ENCODE results near the gene ZSCAN10.
"Not testable (repeated sequence)": the region's sequence is repeated elsewhere in the genome, so short reads cannot be mapped to it uniquely, and the experiment has no call there.

Gene ZSCAN10

DNA sequence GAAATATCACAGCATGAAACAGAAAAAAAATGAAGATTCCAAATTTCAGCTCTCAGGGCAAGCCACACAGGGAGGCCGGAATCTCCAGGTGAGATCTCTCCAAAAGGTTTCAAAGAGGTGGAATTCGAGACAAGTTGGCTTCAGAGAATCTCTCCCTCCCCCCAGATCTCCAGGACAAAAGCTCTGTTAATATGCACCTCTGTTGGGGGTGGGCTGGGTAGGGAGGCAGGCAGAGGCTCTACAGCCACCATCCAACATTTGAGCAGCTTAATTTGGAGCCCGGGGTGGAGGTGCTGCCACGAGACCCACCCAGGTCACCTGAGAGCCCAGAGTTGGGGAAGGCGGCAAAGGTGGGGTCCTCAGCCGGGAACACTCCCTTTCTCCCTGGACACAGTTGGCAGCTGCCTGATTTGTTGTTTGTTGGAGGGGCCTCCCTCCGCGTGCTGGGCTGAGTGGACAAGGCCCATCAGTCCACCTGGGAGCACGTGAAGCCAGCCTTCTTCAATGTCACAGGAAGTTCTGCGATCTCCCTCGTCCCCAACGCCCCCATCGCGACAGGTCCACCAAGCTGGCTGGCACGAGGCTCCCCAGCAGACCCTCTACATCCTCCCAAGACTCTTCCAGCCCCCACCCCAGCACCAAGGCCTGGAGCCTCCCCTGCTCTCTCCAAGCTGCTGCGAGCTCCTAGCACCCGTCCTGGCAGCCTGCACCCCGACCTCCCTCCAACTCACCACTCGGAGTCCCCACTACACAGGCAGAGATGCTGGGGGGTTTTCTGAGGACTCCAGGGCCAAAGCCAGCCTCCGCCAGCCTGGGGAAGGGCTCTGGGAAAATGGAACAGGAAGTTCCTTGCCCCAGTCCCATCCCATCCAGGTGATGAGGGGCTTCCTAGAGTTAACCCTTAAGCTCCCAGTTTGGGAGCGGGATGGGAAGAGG is at the start of gene ZSCAN10:
TSS of gene ZSCAN10 (minus strand) at position 836 of the 936 bp plus-strand sequence. CDS start 6,357 bp downstream, outside the sequence.
- DNase-seq, result no peak

GRCh38 chr16:3148256-3149192 is 49.4 kb upstream of the ZSCAN10 start:
- no peak for DNase-seq

DNA sequence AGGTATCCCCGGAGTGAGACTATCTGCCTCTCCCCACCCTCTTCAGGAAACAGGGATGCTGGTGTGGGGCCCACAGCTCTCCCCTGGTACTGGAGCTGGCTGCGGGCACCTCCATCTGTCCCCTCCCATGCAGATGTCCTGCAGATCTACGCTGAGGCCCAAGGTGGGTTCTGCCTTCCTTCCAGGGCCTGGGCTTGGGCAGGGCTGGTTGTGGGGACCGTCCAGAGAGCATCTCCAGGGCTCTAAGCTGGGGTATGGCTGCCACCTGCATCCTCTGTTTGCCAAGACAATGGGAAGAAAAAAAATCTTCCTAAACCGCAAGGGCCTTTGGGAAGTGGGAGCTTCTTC is 48.6 kb upstream of the ZSCAN10 start:
- DNase-seq, result no peak

GRCh38 chr16:3147046-3147756 is 48.1 kb upstream of the ZSCAN10 start:
- DNase-seq, result no peak

- DNase-seq, result no peak
These were observed 46.6 kb upstream of the ZSCAN10 start for GRCh38 chr16:3145660-3146059.

GRCh38 chr16:3145151-3145550 is 46.1 kb upstream of the ZSCAN10 start:
- DNase-seq, result no peak

DNA sequence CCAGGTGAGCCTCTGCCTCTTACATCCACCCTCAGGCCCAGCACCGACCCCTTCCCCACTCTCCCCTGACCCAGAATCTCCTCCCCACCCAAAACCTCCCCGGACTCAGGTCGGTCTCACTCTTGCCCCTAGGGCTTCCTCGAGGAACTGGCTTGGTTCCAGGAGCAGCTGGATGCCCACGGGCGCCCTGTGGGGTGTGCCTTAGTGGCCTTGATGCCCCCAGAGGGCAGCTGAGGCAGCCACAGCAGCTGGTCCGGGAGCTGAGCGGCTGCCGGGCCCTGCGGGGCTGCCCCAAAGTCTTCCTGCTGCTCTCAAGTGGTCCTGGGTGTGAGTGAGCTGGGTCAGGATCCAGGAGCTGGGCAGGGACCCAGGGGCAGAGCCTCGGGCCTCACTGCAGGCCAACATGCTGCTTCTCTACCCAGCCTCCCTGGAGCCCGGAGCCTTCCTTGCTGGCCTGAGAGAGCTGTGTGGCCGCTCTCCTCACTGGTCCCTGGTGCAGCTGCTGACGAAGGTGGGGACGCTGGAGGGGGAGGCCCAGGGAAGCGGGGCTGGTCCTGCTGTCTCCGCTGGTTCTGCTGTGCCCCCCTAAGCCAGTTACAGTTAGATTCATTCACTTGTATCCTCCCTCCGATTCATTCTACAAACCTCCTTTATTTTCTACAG is 45.4 kb upstream of the ZSCAN10 start:
- no peak for DNase-seq

DNA sequence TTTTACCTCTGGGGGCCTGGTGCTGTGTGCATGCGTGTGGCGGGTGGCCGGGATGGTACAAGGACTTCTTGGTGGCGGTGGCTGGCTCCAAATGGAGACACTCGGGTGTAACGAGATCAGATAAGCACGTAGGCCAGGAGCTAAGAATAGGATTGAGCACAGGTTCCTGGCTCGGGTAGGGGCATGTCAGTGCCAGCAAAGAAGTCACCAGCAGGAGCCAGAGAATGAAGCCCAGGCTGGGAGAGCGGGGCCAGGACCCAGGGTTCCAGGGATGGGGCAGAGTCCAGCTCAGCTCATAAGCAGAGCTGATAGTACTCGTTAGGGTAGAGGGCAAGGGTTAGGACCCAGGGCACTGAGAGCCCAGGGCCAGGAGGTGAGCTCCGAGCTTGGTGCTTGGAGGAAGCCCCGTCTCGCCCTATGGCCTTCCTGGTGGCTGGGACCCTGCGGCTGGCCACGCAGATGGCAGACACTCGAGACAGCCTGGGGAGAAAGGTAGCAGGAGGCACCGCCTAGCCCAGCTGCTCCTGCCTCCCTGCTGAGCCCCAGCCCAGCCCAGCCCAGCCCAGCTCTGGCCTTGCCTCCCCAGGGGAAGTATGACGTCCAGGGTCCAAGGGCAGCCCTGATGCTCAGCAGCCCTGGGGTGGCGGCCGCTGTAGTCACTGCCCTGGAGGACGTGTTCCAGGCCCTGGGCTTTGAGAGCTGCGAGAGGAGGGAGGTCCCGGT is 44.7 kb upstream of the ZSCAN10 start:
- DNase-seq, result no peak

- DNase-seq, result no peak
These were observed 44.1 kb upstream of the ZSCAN10 start for GRCh38 chr16:3143189-3143588.

DNA sequence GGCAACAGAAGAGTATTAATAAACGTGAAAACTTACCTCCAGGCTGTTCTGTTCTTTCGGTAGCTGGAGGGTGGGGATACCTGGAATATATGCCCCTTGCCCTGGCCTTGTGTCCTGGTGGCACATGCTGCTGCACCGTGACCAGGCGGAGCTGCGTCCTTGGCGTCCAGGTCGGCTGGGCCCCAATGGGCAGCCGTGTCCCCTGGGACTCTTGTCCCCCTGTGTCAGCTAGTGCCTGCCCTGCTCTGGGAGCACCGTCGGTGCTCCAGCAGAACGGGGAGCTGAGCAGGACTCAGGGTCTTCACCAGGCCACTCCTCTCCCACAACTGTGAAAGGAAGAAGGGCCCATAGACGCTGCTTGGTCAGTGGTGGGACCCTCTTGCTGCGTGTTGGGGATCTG is 43.7 kb upstream of the ZSCAN10 start:
- no peak for DNase-seq

GRCh38 chr16:3142327-3142726 is 43.2 kb upstream of the ZSCAN10 start:
- no peak for DNase-seq

DNA sequence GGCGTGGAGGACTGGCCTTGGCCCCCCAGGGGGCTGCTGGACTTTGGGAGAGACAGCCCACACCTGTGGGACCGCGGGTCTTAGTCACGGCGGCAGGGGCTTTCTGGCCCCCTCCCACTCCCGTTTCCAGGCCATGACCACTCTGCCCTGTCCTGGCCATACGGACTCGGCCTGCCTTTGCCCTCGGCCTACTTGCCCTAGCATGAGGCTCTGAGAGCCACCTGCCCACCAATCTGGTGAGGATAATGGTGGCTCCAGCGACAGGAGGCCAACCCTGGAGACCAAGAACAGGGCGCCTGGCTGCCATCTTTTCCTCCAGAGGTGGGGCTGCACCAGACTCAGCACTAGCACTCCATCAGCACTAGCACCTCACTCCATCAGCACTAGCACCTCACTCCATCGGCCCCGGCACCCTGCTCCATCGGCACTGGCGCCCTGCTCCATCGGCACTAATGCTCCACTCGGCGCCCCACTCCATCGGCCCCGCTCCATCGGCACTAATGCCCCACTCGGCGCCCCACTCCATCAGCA is 42.8 kb upstream of the ZSCAN10 start:
- DNase-seq, result no peak

DNA sequence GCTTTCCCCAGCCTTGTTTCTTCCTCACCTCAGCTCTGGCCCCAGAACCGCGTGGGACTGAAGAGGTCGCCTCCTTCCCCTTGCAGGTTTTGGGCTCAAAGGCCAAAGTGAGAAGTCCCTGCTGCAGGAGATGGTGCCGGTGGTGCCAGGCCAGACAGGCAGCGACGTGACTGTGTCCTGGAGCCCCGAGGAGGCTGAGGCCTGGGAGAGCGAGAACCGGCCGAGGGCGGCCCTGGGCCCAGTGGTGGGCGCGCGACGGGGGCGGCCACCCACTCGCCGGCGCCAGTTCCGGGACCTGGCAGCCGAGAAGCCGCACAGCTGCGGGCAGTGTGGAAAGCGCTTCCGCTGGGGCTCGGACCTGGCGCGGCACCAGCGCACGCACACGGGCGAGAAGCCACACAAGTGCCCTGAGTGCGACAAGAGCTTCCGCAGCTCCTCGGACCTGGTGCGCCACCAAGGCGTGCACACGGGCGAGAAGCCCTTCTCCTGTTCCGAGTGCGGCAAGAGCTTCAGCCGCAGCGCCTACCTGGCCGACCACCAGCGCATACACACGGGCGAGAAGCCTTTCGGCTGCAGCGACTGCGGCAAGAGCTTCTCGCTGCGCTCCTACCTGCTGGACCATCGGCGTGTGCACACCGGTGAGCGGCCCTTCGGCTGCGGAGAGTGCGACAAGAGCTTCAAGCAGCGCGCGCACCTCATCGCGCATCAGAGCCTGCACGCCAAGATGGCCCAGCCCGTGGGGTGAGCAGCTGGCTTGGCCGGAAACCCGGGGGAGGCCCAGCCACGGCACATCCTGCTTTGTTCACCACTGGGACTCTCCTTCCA is 41.7 kb upstream of the ZSCAN10 start:
- no peak for DNase-seq

GRCh38 chr16:3139561-3139960 is 40.5 kb upstream of the ZSCAN10 start:
- DNase-seq, result not testable (repeated sequence)

- DNase-seq, result no peak
These were observed 39.8 kb upstream of the ZSCAN10 start for GRCh38 chr16:3138823-3139426.

- no peak for DNase-seq
These were observed 39.2 kb upstream of the ZSCAN10 start for GRCh38 chr16:3138342-3138741.

DNA sequence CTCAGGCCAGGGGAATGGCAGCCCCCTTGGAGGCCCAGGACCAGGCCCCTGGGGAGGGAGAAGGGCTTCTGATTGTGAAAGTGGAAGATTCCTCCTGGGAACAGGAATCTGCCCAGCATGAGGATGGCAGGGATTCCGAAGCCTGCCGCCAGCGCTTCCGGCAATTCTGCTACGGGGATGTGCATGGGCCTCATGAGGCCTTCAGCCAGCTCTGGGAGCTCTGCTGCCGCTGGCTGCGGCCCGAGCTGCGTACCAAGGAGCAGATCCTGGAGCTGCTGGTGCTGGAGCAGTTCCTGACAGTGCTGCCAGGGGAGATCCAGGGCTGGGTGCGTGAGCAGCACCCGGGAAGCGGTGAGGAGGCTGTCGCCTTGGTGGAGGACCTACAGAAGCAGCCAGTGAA is 38.2 kb upstream of the ZSCAN10 start:
- DNase-seq, result no peak

- no peak for DNase-seq
These were observed 36.1 kb upstream of the ZSCAN10 start for GRCh38 chr16:3135126-3135715.

- peak; percentile 98 for DNase-seq
These were observed 35.4 kb upstream of the ZSCAN10 start, which contains the start of gene ZNF213 for GRCh38 chr16:3134338-3135125. TSS of gene ZNF213 (plus strand) at chr16:3135029. CDS start at chr16:3137281, 2,252 bp downstream.
